ENCODE measurements around the gene C1orf226.

Gene C1orf226

DNA sequence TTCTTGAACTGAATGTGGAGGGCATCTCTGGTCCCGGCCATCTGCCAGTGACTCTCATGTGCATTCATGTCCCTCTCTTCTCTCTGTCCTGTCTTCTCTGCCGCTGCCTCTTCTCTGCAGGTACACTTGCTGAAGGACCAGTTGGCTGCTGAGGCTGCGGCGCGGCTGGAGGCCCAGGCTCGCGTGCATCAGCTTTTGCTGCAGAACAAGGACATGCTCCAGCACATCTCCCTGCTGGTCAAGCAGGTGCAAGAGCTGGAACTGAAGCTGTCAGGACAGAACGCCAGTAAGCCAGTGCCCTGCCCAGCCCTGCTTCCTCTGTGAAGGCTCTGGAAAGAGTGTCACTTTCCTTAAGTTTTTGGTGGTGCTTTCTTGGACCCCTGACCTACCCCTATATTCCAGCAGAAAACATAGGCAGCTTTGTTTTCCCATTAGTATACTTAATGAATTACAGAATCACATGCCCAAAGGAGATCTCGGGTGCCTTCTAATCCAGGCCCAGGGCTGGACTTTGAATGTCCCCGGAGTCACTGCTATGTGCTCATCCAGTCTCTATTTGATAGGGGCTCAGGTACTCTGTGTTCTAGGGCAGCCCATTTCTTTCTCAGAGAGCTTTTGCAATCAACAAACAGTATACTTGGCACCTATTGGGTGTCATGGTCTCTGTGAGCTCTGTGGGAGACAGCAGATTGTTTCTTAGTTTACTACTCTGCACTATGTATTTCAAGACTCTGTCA lies 16.1 kb upstream of the C1orf226 start:
- no peak for DNase-seq (ENCODE audit: low read depth)

DNA sequence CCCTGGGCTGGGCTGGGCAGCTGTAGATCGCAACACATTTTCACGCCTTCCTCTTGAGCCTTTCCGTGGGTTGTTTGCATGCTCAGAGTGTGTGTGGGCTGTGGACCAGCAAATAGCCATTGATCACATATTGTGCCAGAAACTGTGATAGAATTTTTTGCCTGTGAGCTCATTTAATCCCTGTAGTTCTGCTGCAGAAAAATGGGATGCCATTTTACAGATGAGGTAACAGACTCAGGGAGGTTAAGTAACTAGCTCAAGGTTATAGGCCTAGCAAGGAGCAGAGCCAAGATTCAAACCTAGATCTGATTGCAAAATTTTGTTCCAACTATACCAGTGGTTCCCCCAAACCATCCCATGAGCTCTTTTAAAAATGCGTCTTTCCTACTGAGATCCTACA lies 15.4 kb upstream of the C1orf226 start:
- no peak for DNase-seq (ENCODE audit: low read depth)

DNA sequence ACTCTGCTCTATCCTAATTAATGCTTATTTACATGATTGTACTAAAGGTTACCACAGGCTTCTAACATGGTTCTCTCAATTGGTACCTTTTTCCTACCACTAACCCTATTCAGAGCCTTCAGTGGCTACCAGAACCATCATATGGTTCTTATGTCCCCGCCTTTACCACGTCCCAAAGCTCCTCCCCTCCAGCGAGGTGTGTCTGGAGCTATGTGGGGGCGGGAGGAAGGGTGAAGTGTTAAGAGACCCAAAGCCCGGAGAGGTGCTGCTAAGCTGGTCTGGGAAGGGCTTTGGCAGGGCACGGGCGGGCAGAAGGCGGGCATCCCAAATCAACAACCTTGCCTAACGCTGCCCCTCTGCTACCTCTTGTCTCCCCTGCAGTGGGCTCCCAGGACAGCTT lies 14.9 kb upstream of the C1orf226 start:
- DNase-seq (ENCODE audit: low read depth) = no peak

DNA sequence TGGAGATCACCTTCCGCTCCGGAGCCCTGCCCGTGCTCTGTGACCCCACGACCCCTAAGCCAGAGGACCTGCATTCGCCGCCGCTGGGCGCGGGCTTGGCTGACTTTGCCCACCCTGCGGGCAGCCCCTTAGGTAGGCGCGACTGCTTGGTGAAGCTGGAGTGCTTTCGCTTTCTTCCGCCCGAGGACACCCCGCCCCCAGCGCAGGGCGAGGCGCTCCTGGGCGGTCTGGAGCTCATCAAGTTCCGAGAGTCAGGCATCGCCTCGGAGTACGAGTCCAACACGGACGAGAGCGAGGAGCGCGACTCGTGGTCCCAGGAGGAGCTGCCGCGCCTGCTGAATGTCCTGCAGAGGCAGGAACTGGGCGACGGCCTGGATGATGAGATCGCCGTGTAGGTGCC lies 14.5 kb upstream of the C1orf226 start:
- DNase-seq (ENCODE audit: low read depth) = no peak

DNA sequence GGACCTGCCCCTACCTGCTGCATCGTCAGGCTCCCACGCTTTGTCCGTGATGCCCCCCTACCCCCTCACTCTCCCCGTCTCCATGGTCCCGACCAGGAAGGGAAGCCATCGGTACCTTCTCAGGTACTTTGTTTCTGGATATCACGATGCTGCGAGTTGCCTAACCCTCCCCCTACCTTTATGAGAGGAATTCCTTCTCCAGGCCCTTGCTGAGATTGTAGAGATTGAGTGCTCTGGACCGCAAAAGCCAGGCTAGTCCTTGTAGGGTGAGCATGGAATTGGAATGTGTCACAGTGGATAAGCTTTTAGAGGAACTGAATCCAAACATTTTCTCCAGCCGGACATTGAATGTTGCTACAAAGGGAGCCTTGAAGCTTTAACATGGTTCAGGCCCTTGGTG lies 13.8 kb upstream of the C1orf226 start:
- no peak for DNase-seq (ENCODE audit: low read depth)

DNA sequence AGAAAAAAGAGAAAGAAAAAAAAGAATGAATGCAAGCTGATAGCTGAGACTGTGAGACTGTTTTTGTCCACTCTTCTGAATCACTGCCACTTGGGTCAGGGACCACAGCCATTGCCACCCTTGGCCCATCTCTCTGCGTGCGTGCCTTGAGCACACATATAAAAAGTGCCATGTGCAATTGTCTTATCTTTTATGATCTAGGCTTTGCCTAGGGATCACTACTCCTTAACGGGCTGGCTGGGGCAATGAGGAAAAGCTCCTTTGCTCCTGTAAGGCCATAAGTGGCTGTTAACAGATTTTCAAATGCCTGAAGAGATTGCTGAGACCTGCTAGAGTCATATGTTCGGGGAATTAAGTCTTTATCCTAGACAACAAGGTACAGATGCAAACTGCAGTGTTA lies 13.1 kb upstream of the C1orf226 start:
- DNase-seq (ENCODE audit: low read depth) = no peak

DNA sequence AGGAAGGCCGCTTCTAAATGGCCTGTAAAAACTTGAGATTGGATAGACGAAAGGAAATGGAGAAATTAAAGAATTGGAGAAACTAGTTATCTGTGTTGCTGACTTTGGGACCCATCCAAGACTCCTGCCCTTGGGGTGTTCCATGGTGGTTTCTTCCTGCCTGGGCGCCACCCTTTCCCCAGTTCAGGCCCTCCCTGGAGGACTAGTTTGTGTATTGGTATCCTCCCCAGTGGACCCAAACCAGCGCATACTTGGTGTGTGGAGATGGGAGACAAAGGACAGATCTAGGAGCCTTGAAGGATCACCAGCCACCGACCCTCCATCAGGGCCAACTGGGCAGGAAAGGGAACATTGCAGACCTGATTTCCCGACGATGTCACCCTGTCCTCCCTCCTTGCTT lies 12.0 kb upstream of the C1orf226 start:
- no peak for DNase-seq (ENCODE audit: low read depth)

DNA sequence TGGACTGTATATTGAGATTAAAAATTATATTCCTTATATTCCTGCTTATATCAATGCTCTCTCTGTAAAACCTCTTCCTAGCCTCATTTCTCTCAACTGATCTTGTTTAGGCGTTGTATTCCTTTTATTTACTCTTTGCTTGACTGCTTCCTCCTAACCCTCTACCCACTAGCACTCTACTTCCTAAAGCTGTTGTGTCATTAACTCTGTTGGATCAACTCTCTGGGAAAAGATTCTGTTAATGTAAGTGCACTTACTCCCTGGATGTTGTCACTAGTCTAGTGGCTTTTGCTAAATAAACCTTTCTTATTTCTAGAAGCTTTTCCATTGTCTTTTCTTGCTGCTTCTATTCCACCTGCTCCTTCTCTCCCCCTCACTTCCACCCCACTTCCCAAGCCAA lies 11.4 kb upstream of the C1orf226 start:
- DNase-seq (ENCODE audit: low read depth) = no peak

DNA sequence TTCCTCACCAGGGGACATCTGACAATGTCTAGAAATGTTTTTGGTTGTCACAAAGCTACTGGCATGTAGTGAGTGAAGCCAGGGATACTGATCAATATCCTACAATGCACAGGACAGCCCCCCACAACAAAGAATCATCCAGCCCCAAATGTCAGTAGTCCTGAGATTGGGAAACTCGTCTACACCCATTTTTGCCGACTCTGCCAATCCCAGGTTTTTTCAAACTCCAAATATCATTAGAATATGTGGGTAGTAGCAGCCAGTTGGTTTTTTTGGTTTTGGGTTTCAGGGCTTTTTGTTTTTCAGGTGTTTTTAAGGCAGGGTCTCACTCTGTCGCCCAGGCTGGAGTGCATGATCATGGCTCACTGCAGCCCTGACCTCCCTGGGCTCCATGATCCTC lies 10.8 kb upstream of the C1orf226 start:
- no peak for DNase-seq (ENCODE audit: low read depth)

DNA sequence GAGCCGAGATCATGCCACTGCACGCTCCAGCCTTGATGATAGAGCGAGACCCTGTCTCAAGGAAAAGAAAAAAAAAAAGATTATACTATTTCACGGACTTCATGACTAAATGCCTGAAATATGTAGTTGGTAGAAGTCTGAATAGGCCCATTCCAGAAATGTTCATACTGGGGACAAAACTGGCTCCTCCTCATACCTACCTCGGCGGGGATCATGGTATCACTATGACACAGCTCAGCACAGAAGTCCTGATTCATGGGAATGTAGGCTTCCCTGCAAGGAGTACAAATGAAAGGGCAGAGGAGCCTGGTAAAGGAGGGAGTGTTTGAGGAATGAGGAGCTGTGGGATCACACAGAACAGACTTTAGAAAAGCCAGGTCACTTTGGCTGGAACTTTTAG lies 9.9 kb upstream of the C1orf226 start:
- no peak for DNase-seq (ENCODE audit: low read depth)

DNA sequence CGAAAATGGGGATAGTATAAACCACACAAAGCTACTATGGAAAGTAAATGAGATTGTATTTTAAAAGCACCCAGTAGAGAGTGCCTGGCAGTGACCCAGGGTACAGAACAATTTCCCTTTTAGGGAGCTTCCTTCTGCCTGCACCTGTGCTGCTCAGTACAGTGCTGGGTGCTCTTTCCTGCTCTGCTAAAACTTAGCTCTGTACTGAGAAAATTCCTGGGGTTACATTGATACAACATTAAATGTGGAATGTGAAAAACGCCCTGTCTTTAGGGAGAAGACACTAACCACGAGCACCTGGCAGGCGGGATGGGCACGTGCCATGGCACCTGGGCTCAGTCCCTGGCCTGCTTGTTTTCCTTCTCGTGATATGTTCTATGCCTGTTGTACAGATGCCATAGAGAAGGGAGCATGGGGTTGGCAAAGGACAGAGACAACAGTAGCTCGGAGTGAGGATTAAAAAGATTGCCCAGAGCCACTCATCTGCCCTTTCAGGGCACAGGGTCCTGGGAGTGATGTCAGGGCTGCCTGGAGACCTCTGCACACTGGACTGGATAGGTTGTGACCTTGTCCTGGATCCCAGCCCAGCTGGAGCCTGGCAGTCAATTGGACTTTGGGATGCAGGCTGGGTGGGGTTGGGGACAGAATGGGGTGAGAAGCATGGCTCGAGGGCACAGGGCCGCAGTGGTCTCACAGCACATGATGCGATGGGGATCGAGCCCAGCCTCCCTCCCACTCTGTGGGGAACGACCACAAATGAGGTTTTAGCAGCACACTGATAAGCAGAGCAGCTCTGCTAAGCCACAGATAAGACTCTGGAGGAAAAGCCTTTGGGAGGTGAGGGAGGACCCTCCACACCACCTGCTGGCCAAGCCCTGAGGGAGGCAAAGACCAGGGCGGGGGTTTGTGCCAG lies 9.1 kb upstream of the C1orf226 start:
- no peak for DNase-seq (ENCODE audit: low read depth)

DNA sequence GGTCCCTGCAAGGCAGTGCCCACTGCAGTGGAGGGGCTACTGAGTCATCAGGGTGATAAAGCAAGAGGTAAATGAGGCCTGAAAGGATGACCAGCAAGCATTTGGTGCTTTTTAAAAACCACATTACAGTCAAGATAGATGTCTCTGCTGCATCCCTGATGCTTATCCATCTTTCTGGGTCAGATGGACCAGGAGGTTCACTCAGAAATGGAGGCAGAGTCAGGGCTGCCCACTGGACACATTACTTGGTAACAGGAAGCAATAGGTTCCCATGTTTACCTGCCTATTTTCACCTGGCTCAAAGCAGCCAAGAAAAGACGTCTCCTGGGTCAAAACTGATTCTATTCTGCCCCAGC lies 8.5 kb upstream of the C1orf226 start:
- DNase-seq (ENCODE audit: low read depth) = no peak

DNA sequence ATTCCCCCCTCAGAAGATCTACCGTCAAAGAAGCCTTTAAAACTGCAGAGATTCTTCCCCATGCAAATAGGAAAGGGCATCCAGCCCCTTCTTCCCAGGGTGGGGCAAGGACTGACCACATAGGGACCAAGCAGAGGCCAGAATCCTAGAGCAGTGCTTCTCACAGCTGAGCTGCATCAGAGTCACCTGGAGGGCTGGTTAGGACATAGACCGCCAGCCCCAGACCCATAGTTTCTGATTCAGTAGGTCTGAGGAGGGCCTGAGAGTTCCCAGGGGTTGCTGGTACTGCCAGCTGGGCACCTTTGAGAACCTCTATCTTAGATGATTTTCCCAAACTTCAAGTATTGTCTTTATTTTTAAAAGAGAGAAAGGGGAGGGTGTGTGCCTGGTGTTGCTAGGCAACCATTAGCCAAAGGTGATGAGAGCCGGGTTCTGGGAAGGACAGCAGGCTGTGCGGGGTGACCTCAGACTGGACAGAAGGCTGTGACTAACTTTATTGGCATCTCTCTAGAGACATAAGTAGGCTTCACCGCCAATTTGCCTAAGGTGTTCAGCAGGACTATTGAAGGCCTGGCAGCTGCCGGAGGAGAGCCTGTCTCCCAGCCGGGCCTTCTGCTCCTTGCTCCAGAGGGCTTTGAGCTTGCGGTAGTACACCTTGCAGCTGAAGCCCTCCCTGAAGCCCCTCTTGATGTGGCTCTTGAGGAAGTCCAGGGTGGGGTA lies 7.8 kb upstream of the C1orf226 start:
- no peak for DNase-seq (ENCODE audit: low read depth)

DNA sequence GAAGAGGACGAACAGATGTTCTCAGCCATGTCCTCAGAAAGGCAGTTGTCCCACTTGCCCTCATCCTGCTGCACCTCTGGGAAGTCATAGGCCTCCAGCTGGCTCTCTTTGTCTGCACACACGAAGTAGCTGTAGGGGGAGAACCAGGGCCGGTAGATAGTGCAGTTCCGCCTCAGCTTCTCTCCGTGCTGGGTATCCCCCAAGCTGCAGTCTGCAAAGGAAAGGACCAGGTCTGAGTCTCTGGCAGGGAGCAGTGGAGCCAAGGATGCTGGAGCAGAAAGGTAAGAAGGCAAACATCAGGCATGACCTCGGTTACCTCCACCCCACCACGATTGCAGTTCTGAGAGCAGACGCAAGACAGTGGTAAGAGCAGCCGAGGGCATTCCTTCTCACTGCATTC lies 7.1 kb upstream of the C1orf226 start:
- DNase-seq (ENCODE audit: low read depth) = no peak

DNA sequence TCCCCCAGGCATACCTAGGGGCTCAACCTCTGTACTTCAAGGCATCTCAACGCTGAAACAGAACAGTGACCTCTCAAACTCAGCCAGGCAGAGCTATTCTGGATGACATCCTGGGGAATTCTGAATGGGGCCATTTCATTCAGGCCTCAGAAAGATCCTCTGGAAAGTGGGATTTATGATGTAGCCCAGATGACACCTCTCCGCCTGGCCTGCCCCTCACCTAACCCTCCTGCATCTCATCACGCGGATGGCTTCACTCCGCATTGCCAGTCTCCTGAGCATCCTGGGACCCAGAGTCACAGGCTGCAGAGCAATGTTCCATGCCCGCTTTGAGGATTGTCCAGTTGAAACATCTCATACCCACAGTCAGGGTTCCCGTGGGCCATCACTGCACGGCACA lies 6.1 kb upstream of the C1orf226 start:
- no peak for DNase-seq (ENCODE audit: low read depth)

DNA sequence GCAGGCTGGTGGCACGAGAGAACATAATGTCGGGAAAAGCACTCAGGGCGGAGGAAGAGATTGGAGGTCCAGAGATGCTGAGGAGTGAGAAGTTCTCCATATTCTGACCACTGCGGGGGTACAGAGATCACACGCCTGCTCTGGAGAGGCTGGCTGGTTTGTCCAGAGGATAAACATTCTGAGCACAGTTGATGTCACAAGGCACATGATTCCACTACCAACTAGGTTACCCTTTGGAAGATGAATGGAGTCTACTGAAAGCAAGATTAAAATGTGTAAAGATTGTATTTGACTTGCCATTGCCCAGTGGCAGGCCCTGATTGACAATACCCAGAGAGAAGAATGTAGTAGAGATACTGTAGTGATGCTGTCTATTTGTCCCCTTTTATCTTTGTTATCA lies 4.8 kb upstream of the C1orf226 start, which contains the start of gene SPATA46:
SPATA46 (minus strand) TSS at position 164 of the 400 bp plus-strand sequence; CDS start at position 100, 64 bp downstream.
- DNase-seq (ENCODE audit: low read depth) = no peak

DNA sequence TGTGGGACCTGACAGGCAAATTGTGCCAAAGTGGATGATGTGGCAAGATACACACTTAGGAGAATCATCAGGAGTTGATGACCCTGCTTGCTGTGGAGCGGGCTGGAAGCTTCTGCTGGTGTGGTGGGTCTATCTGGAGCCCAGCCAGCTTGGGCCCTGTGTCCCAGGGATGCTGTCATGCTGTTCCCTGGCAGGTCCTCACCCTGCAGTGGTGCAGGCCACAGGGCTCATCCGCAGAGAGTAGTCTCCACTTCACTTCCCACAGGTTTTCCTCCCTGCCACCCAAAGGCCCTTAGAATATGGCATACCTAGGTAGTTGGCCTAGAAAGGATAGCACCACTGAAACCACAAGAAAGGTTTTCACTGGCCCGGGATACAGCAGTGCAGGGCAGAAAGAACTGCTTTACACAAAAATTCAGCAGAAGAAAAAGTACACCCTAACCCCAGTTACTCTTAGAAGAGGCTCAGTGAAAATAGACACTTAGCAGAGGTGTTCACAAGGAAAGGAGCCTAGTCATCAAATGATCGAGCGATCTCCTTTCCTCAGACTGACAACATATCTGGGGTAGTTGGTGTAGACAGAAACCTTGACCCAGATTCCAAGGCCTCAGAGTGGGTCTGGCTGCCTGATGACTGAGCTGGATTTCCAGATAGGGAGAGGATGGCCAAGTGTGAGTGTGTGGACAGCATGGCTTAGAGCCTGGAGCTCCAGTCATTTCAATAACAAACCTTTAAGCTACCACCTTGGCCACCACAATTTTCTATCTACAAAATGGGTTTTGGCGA lies 1.3 kb upstream of the C1orf226 start:
- DNase-seq (ENCODE audit: low read depth) = no peak

DNA sequence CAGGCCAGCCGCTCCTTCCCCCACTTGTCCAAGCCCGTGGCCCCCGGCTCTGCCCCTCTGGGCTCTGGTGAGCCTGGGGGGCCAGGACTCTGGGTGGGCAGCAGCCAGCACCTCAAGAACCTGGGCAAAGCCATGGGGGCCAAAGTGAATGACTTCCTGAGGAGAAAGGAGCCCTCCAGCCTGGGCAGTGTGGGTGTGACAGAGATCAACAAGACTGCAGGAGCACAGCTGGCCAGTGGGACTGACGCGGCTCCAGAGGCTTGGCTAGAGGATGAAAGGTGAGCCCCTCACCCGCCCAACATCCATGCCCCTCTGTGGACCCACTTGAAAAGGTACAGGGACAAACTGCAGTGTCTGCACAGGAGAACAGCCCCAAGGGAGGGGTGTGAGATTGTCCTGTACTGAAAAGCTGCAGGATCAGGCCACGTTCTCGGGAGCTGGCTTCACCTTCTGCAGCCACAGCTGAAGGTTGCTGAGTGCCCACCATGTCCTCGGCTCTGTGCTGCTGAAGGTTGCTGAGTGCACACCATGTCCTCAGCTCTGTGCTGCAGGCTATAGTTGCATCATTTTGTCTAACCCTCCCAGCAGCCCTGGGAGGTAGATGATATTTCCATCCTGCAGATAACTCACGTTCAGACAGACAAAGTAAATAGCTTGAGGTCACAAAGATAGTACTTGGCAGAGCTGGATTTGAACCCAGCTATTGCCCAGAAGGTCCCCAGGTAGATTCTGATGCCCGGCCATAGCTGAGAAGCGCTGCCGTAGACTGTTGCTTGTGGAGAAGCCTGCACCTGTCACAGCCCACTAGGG lies 618 bp downstream of the C1orf226 start:
- DNase-seq (ENCODE audit: low read depth) = no peak

DNA sequence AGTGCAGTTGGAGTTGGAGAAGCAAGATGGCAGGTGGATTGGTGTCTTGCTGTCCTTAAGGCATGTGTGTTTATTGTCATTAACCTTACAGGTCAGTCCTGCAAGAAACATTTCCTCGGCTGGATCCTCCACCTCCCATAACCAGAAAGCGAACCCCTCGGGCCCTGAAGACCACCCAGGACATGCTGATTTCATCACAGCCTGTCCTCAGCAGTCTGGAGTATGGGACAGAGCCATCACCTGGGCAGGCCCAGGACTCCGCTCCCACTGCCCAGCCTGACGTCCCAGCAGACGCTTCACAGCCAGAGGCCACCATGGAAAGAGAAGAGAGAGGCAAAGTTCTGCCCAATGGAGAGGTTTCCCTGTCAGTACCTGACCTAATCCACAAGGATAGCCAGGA lies 1.6 kb downstream of the C1orf226 start:
- no peak for DNase-seq (ENCODE audit: low read depth)

DNA sequence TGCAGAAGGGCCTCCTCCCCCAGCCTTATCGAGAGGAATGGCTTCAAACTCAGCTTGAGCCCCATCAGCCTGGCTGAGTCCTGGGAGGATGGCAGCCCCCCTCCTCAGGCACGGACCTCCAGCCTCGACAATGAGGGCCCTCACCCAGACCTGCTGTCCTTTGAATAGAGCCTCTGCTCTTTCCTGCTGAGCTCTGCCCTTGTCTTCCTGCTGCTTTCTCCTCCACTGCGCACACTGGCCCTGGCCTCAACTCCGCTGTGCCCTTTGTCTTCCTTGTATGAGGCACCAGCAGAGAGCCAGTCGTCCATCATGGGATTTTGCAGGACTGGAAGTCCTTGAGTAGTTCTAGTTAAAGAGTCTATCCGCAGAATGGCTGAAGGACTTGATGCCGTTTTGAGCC lies 2.0 kb downstream of the C1orf226 start:
- DNase-seq (ENCODE audit: low read depth) = no peak

DNA sequence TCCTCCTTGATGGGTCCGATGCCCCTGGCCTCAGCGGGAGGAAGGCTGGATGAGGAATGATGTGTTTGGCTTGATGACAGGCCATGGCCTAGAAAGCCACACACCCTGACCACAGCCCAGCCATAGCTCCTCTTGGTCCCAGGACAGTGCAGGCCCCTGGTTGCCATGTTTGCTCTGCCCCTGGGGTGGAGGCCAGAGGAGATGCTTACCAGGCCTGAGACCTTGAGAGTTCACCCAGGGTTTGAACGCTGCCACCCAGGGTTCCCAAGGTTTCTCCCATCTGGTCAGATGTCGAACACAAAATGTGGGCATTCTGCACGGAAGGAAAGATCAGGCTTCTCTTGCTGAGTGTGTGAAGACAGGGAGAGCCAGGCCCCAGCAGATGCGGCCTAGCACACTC lies 2.6 kb downstream of the C1orf226 start:
- DNase-seq (ENCODE audit: low read depth) = no peak

Data from activated T-helper 9 cell treated with anti-CD3 and anti-CD28 coated beads, Interleukin-2, amount 50 U/mL, for 16 hours (primary cell).